C1 segment of cervical spinal cord (tissue), 14 donors: ENCODE results near the gene HJV.
A peak's percentile ranks its signal among the peaks of the same experiment; 100 is the strongest.

Source experiments
- DNase-seq, 14 donors: peaks; one replicate each; lab custom pipeline; 2025; lab: John Stamatoyannopoulos, UW

Gene HJV

DNA sequence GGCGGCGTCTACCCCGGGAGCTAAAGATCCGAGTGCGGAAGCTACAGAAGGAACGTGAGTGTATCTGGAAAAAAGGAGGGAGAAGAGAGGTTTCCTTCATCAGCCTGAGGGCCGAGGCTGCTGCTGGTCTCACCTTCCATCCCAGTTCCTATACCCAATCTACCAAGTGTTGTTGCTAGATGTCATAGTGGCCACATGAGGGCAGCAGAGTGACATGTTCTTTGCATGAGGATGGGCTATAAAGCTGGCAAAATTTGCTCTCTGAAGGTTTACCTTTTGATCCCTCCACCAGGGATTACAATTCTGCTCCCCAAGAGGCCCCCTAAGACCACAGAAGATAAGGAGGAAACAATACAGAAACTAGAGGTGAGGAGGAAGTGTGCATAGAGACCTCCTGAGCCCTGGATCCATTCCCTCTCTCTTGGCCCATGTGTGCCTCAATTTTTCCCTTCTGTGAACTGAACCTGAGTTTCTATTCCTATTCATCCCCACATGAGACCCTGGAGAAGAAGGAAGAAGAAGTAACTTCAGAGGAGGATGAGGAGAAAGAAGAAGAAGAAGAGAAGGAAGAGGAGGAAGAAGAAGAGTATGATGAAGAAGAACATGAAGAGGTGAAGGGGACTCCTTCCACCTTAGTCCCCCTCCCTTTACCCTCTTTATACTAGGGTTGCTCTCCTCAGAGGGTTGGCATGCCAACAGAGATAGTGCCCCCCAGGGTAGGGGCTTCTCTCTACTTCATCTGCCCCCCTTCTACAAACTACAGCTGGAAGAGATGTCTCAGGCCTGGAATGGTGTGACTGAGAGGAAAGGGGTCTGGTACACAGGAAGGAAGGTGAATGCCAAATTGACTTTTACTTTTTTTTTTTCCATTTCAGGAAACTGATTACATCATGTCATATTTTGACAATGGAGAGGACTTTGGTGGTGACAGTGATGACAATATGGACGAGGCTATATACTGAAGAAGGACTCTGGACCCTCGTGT is 43.8 kb downstream of the HJV start:
- peak in 12 of 14 donors; percentile 15 to 77 (median 47) for DNase-seq

DNA sequence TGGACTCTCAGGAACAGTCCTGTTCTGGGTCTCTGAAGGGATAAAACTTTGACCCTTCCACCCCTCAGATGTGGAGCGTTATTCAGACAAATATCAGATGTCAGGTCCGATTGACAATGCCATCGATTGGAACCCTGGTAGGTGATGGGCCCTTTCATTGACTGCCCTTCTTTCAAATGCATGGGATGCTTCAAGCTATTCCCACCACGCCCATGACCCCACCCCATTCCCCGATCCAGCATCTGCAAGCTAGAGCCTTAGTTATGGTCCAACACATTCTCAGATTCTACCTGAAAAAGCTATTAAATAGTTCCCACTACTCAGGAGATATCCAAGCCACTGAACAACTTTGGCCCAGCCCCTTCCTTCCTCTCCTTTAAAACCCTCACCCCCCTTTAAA is 44.5 kb downstream of the HJV start:
- DNase-seq, result no peak

GRCh38 chr1:145975216-145975615 is 46.3 kb downstream of the HJV start:
- no peak for DNase-seq

- DNase-seq, result no peak
These were observed 46.8 kb downstream of the HJV start for GRCh38 chr1:145974721-145975120.

GRCh38 chr1:145972580-145972979 is 49.0 kb downstream of the HJV start:
- DNase-seq, result no peak
